Measurements from ENCODE around the gene SLC10A1.

The SLC10A1 gene

DNA sequence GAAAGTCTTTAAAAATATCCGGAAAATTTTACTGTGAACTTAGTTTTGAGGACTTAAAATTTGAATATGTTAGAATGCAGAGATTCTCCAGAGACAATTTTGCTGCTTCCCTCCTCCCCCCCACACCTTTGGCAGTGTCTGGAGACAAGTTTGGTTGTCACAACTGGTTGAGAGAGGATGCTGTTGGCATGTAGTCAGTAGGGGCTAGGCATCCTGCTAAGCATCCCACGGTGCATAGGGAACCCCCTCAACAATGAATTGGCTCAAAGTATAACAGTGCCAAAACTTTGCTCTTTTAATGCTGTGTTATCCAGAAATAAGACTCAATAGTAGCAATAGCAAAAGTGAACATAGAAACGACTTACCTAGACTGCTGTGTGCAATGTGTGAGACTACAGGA, 26.5 kb downstream of the SLC10A1 start:
- Mint-ChIP-seq H3K36me3 (ENCODE audit: low read depth) (peaks cover 91% of the 10 kb centered on the region), H3K4me1 (ENCODE audit: low read depth) (peaks cover 72% of the 10 kb centered on the region), H3K27ac (no peak overlapping the region), H3K9me3 (no peaks in the 10 kb centered on the region), H3K4me3 (no peak overlapping the region), H3K27me3 (no peaks in the 10 kb centered on the region)
- intact Hi-C loops (cut with micrococcal nuclease), result no loop called here

DNA sequence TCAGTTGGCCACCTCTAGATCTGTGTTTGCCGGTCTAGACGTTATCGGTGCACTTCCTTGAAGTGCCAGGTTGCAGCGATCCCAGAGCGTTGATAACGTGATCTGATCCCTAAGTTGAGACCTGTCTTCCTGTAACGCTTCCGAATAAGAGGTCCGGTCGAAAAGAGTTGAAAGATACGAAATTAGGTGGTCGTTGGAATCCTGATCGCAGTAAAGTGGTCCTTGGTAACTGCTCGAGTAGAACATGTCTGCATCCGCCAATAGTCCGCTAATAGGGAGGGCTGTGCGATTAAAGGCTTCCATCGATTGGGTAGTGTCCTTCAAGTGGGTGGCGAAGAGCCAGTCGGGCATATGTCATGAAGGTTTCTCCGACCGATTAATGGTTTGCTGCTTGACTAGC, 27.4 kb downstream of the SLC10A1 start:
- H3K27ac Mint-ChIP-seq, result no peak overlapping the region
- H3K4me3 Mint-ChIP-seq, result no peak overlapping the region
- H3K4me1 Mint-ChIP-seq (ENCODE audit: low read depth), result peaks cover 66% of the 10 kb centered on the region
- H3K36me3 Mint-ChIP-seq (ENCODE audit: low read depth), result peaks cover 82% of the 10 kb centered on the region
- no peaks in the 10 kb centered on the region for H3K27me3 Mint-ChIP-seq
- intact Hi-C loops (cut with micrococcal nuclease), result loop anchor here (5.0 kb wide), 1 partner anchor 42 kb away; no protein-coding TSS in a partner anchor
- H3K9me3 Mint-ChIP-seq, result no peaks in the 10 kb centered on the region

DNA sequence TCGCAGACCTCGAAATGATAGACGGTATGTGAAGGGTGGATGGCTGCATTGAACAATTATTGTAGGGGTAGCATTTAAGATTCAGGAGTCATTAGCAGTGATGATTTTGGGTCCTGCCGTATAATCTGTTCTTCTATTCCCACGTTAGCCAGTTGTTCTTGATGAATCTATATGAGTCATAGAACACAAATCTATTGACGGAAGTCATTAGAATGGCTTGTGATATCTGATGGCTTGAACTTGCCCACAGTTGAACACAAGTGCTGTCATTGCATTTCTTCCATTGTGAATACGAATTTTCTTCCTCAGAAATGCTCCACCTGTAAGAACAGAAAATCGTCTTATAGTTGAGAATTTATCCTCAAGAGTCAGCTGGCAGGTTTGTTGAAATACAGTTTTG, 28.2 kb downstream of the SLC10A1 start:
- Mint-ChIP-seq H3K4me3 (peak overlapping the region; percentile 89), H3K9me3 (peaks cover 7% of the 10 kb centered on the region), H3K4me1 (ENCODE audit: low read depth) (peaks cover 64% of the 10 kb centered on the region), H3K36me3 (ENCODE audit: low read depth) (peaks cover 80% of the 10 kb centered on the region), H3K27ac (no peak overlapping the region), H3K27me3 (no peaks in the 10 kb centered on the region)
- intact Hi-C loops (cut with micrococcal nuclease), result loop anchor here (5.0 kb wide), 1 partner anchor 42 kb away; no protein-coding TSS in a partner anchor

DNA sequence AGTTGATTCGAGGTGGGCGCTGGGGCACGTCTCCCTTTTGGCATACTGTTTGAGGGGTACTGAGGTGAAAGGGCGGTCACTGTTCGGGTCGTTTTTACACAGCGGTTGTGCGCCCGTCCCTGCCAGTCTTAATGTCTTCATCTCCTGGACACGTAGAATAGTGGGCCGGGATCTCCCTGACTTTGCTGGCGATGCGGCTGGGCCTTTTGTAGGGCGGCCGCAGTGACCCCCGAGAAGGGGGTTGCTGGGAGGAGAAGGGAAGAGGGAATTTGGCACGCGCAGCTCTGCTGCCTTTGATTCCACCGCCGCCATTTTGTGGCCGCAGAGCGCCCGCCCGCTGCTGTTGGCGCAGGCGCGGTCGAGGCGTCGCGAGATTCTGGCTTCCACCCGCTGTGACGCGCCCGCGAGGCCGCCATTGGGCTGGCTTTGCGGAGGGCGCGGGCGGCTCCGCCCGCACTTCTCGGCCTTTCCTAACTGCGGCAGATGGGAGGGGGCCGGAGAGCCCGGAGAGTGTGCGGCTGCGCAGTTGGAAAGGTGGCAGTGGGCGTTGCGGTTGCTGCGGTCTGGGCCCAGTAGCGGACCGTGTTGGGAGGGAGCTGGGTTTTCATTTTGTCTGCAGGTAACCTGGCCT, 29.6 kb downstream of the SLC10A1 start:
- intact Hi-C loops (cut with micrococcal nuclease), result loop anchor here (2.0 to 5.0 kb wide), 2 partner anchors 40 to 157 kb away; partner anchors contain the start of gene SUSD6
- Mint-ChIP-seq H3K27me3 (no peaks in the 10 kb centered on the region), H3K36me3 (ENCODE audit: low read depth) (peaks cover 68% of the 10 kb centered on the region), H3K4me1 (ENCODE audit: low read depth) (peaks cover 58% of the 10 kb centered on the region), H3K4me3 (peak overlapping the region; percentile 89), H3K9me3 (peaks cover 13% of the 10 kb centered on the region), H3K27ac (peak overlapping the region; percentile 100)

DNA sequence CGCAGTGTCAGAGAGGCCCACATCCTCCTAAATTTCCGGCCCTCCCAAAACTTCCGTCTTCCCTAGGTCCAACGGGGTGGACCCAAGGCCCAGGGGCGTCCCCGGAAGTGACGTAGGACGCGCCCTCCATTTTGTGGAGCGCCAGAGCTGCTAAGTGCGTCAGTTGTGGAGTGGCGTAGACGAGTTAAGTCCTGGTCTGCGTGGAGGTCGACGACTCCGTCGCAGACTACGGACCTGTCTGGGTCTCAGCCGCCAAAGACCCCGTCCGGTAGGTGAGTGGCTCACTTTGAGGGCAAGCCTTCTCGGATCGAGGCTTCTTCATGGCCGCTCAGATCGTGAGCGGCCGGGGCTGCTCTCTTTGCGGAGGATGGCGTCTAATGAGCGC, 30.1 kb downstream of the SLC10A1 start, which contains the start of gene SRSF5:
TSS of gene SRSF5 (plus strand) at position 159 of the 385 bp plus-strand sequence. CDS start 1,015 bp downstream, outside the sequence.
- intact Hi-C loops (cut with micrococcal nuclease), result loop anchor here (2.0 to 5.0 kb wide), 2 partner anchors 40 to 156 kb away; partner anchors contain the start of gene SUSD6

DNA sequence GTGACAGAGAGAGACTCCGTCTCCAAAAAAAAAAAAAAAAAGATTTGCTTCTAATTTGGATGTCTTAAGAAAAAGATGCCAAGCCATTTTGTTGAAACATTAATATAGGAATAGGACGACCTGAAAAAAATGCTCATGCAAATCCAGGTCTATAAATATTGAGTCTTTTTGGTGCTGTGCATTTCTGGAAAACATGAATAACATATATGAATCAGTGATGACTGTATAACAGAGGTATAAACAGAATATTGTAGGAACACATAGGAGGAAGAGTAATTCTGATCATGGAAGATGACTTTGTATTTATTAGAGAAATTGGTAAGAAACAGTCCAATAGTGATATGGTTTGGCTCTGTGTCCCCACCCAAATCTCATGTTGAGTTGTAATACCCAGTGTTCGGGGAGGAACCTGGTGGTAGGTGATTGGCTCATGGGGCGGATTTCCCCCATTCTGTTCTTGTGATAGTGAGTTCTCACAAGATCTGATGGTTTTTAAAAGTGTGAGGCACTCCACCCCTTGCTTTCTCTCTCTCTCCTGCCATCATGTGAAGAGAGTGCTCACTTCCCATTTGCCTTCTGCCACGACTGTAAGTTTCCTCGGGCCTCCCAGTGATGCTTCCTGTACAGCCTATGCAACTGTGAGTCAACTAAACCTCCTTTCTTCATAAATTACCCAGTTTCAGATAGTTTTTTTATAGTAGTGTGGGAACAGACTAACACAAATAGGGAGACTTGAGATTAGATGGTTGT, 33.1 kb downstream of the SLC10A1 start:
- Mint-ChIP-seq H3K36me3 (ENCODE audit: low read depth) (peaks cover 32% of the 10 kb centered on the region), H3K27me3 (no peaks in the 10 kb centered on the region), H3K4me1 (ENCODE audit: low read depth) (peaks cover 40% of the 10 kb centered on the region), H3K27ac (peak overlapping the region; percentile 72), H3K9me3 (peaks cover 13% of the 10 kb centered on the region), H3K4me3 (no peak overlapping the region)
- intact Hi-C loops (cut with micrococcal nuclease), result no loop called here

More for the DNA sequence above, 30.1 kb downstream of the SLC10A1 start, which contains the start of gene SRSF5:
- Mint-ChIP-seq H3K9me3 (peaks cover 13% of the 10 kb centered on the region), H3K27me3 (no peaks in the 10 kb centered on the region), H3K36me3 (ENCODE audit: low read depth) (peaks cover 62% of the 10 kb centered on the region), H3K27ac (peak within 1 kb of the TSS; percentile 100), H3K4me3 (peak within 1 kb of the TSS; percentile 89), H3K4me1 (ENCODE audit: low read depth) (peaks cover 53% of the 10 kb centered on the region)

DNA sequence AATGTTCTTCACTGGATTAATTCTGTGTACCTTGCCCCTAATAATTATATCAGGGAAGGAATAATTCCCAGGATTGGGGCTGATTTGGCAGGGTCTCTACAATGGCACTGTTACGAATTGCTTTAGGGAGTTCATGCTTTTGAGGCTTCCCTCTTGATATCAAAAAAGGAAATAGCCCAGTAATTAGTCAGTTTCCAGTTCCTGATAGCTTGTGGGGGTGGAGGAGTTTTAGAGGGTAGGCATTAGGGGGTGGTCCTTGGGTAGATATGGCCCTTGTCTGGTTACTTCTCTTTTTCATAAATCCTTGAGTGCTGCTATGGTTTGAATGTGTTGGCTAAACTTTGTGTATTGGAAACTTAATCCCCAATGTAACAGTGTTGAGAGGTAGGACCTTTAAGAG, 36.2 kb downstream of the SLC10A1 start:
- peaks cover 24% of the 10 kb centered on the region for H3K4me1 Mint-ChIP-seq (ENCODE audit: low read depth)
- peaks cover 13% of the 10 kb centered on the region for H3K9me3 Mint-ChIP-seq
- intact Hi-C loops (cut with micrococcal nuclease), result no loop called here
- H3K4me3 Mint-ChIP-seq, result no peak overlapping the region
- H3K36me3 Mint-ChIP-seq (ENCODE audit: low read depth), result peaks cover 7% of the 10 kb centered on the region
- peak overlapping the region; percentile 35 for H3K27ac Mint-ChIP-seq
- H3K27me3 Mint-ChIP-seq, result no peaks in the 10 kb centered on the region

DNA sequence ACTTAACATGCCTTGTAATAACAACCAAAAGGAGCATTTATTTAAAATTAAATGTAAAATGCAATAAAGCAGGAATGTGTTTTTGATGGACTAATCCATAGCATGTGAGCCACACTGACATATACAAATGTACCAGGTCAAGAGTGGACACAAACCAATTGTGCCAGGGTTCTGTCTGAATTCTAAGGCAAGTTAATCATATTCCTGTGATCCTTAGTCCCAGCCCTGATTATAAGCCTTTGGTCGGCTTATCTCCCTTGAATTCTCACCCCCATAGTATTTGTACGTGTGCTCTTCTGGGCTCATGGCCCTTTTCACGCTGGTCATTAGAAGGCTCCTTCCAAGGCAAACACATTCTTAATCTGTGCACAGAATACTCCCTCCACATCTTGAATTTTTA, 40.7 kb downstream of the SLC10A1 start:
- intact Hi-C loops (cut with micrococcal nuclease), result no loop called here
- H3K4me1 Mint-ChIP-seq (ENCODE audit: low read depth), result peaks cover 34% of the 10 kb centered on the region
- H3K9me3 Mint-ChIP-seq, result no peaks in the 10 kb centered on the region
- no peaks in the 10 kb centered on the region for H3K27me3 Mint-ChIP-seq
- H3K27ac Mint-ChIP-seq, result no peak overlapping the region
- H3K36me3 Mint-ChIP-seq (ENCODE audit: low read depth), result no peaks in the 10 kb centered on the region
- no peak overlapping the region for H3K4me3 Mint-ChIP-seq

DNA sequence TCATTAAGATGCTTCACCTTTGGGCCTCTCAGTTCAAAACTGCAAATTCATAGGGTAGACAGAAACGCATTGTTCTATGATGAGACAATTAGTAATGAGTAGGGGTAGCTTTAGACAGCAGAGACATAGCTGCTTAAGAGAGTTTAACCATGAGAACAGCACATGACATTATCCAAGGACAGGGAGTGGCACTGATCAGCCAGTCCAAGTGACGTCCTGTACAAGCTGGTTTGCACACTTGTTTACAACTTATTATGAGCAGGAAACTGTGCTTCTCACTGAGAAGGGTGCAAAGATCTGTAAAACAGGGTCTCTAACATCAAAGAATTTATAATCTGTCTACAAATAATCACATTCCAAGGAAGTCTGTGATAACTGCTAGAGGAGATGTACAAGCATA, 41.3 kb downstream of the SLC10A1 start:
- H3K27ac Mint-ChIP-seq, result no peak overlapping the region

DNA sequence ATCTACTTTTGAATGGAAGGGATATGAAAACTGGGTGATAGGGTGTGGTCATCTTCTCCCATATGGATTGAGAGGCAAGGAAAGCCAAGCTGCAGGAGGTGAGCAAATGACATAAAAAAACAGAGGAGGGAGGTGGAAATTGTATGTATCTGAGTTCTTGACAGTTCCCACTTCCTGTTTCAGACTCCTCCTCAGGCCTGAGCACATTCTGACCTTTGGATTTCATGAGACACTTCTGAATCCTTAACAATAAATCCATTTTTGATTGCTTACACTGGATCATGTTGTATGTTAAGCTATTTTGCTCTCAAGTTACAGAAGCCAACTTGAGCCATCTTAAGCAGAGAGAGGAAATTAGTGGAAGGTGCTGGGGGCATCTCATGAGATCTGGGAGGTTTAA, 41.7 kb downstream of the SLC10A1 start:
- intact Hi-C loops (cut with micrococcal nuclease), result no loop called here
- Mint-ChIP-seq H3K27ac (no peak overlapping the region), H3K27me3 (no peaks in the 10 kb centered on the region), H3K36me3 (ENCODE audit: low read depth) (no peaks in the 10 kb centered on the region), H3K4me3 (no peak overlapping the region), H3K4me1 (ENCODE audit: low read depth) (peaks cover 26% of the 10 kb centered on the region), H3K9me3 (no peaks in the 10 kb centered on the region)

More for the DNA sequence above, 41.3 kb downstream of the SLC10A1 start:
- no peak overlapping the region for H3K4me3 Mint-ChIP-seq
- H3K36me3 Mint-ChIP-seq (ENCODE audit: low read depth), result no peaks in the 10 kb centered on the region
- peaks cover 29% of the 10 kb centered on the region for H3K4me1 Mint-ChIP-seq (ENCODE audit: low read depth)
- no peaks in the 10 kb centered on the region for H3K27me3 Mint-ChIP-seq
- H3K9me3 Mint-ChIP-seq, result no peaks in the 10 kb centered on the region
- intact Hi-C loops (cut with micrococcal nuclease), result no loop called here

DNA sequence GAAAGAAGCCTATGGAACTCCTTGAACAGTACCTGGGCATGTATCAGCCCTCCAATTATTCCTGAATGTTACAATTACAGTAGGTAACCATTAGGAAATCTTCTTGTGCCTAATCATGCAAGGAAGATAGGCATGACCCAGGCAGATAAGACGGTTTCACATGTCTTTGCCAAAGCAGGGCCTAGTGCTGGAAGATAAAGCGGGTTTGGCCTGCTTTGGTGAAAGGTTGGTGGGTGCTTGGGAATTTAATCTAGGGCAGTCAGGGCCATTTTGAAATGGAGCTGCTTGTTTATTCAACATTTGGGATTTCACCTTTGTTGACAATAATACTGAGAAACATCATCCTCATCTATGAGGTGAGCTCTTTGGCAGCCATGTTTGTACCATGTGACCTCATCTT, 42.6 kb downstream of the SLC10A1 start:
- Mint-ChIP-seq H3K9me3 (no peaks in the 10 kb centered on the region), H3K27ac (no peak overlapping the region), H3K36me3 (ENCODE audit: low read depth) (no peaks in the 10 kb centered on the region), H3K4me3 (no peak overlapping the region), H3K4me1 (ENCODE audit: low read depth) (peaks cover 26% of the 10 kb centered on the region), H3K27me3 (no peaks in the 10 kb centered on the region)
- intact Hi-C loops (cut with micrococcal nuclease), result no loop called here

DNA sequence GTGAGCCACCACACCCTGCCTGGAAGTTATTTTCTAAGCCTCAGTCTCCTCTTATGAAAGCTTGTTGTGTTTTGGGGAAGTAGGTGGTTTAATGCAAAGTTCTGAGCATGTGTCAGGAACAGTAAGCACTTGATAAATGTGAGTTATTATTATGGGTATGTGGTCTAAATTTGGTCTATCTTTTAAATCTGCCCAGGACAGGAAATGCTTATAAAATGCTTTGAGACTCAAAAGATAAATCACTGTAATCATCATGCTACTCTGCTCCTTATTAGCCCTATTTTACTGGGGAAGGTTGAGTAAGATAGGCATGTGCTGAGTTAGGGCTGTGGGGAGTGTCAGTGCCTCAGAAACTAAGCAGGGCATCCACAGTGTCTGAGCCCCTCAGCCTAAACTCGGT, 43.2 kb downstream of the SLC10A1 start:
- no peaks in the 10 kb centered on the region for H3K27me3 Mint-ChIP-seq
- H3K27ac Mint-ChIP-seq, result peak overlapping the region; percentile 2
- H3K36me3 Mint-ChIP-seq (ENCODE audit: low read depth), result no peaks in the 10 kb centered on the region
- intact Hi-C loops (cut with micrococcal nuclease), result no loop called here
- H3K9me3 Mint-ChIP-seq, result no peaks in the 10 kb centered on the region
- H3K4me1 Mint-ChIP-seq (ENCODE audit: low read depth), result peaks cover 26% of the 10 kb centered on the region
- H3K4me3 Mint-ChIP-seq, result no peak overlapping the region

DNA sequence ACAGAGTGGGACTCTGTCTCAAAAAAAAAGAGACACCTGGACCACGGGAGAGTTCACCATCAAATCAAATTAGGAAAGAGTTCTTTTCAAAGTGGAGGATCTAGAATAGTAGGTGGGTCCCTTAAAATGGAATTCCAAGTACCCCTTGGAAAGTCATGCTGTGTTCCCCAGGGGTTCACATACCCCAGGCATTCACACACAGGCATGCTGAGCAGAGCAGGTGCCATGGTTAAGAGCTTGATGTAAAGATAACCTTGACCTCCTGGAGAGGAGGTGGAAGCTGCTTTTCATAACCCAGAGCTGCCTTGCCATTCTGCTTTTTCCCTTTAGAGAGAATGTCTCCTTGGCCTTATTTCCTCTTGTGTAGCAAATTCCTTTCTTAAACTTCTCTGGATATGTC, 44.3 kb downstream of the SLC10A1 start:
- intact Hi-C loops (cut with micrococcal nuclease), result no loop called here
- Mint-ChIP-seq H3K4me3 (no peak overlapping the region), H3K9me3 (no peaks in the 10 kb centered on the region), H3K27me3 (no peaks in the 10 kb centered on the region), H3K4me1 (ENCODE audit: low read depth) (peaks cover 19% of the 10 kb centered on the region), H3K36me3 (ENCODE audit: low read depth) (no peaks in the 10 kb centered on the region), H3K27ac (no peak overlapping the region)

DNA sequence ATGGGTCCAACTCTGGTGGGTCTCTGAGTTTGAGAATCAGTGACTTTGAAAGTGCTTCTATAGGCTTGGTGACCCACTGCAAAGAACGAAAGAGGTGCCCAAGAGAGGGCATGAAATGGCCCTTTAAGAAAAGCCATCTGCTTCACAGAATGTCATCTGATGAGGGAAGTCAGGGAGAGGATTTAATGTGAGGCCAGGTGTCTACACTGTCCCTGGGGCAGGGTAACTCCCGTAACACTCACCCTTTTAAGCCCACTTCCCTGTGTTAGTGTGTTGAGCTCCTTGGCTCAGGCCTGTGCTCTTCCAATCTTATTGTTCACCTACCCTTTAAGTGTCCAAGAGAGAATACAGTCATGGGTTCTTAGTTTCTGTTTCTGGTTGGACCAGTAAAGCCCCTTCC, 46.5 kb downstream of the SLC10A1 start:
- intact Hi-C loops (cut with micrococcal nuclease), result no loop called here
- H3K9me3 Mint-ChIP-seq, result no peaks in the 10 kb centered on the region
- no peaks in the 10 kb centered on the region for H3K27me3 Mint-ChIP-seq

More for the DNA sequence above, 46.5 kb downstream of the SLC10A1 start:
- Mint-ChIP-seq H3K36me3 (ENCODE audit: low read depth) (no peaks in the 10 kb centered on the region), H3K27ac (no peak overlapping the region), H3K4me1 (ENCODE audit: low read depth) (peaks cover 17% of the 10 kb centered on the region), H3K4me3 (no peak overlapping the region)

All from dendritic cell treated with granulocyte-macrophage colony-stimulating factor and Interleukin-4, amounts not matched to agents 40 ng/mL and 50 ng/mL, for 4 days (primary cell).